T-cell (primary cell): ENCODE measurements around the gene MAGEB17. TPM values are rescaled to one million over a fixed set of nuclear protein-coding genes. Genes with fewer than 3 reads are reported as not detected.

Experiments
- ATAC-seq, 4 experiments: fragments of 200-7000 bp in 3 of 4; fragments of 150-1000 bp in 1 of 4; cut with Tn5 transposase; replicated peaks in 1 of 4; 1 replicate in 3 of 4; 2 replicates in 1 of 4; pipeline ENCODE4 v1.10.0; 2021; ENCODE audit warnings: moderate library complexity in 3 of 4, mild to moderate bottlenecking in 2 of 4, moderate number of reproducible peaks in 1 of 4
- CTCF ChIA-PET, 2 donors: fragments of 300-600 bp; sonication (Branson Sonifier 250); formaldehyde crosslinking; loops; one replicate each; lab custom pipeline; 2022; ENCODE audit warnings: antibody characterized with exemption in 2 of 2; lab: Charles Lee
- POLR2A ChIA-PET, 2 donors: fragments of 300-600 bp; sonication (Branson Sonifier 250); formaldehyde crosslinking; loops; one replicate each; lab custom pipeline; 2022; ENCODE audit warnings: antibody characterized with exemption in 2 of 2; lab: Charles Lee
- DNase-seq, 35 experiments: peaks; one replicate each; pipeline versions ENCODE4 v3.0.0 to v3.0.0-alpha.2; 2013 to 2023
- H3K27ac ChIP-seq: one replicate; pipeline ENCODE4 v1.5.1; 2013; ENCODE audit warnings: low read length
- H3K27me3 ChIP-seq, 2 experiments: replicated peaks in 1 of 2; 1 replicate in 1 of 2; 2 replicates in 1 of 2; pipeline versions ENCODE4 v1.6.1 to v1.7.0; 2013; ENCODE audit warnings: low read length in 1 of 2, mixed read lengths in 1 of 2; ENCODE audit not compliant: control insufficient read depth in 2 of 2, insufficient read depth in 2 of 2; ENCODE audit errors: extremely low read depth in 1 of 2
- H3K36me3 ChIP-seq, 2 donors: 1 replicate in 1 of 2; 2 replicates in 1 of 2; pipeline versions ENCODE4 v1.6.1 to v1.7.0; 2013; ENCODE audit warnings: low read length in 1 of 2; ENCODE audit not compliant: control insufficient read depth in 2 of 2, insufficient read depth in 1 of 2; ENCODE audit errors: extremely low read depth in 1 of 2
- H3K4me1 ChIP-seq, 2 experiments: 1 replicate in 1 of 2; 2 replicates in 1 of 2; pipeline versions ENCODE4 v1.6.1 to v1.7.0; 2013; ENCODE audit warnings: low read length in 2 of 2, mixed read lengths in 1 of 2; ENCODE audit not compliant: insufficient read depth in 2 of 2, control insufficient read depth in 1 of 2; ENCODE audit errors: extremely low read depth in 1 of 2
- H3K4me3 ChIP-seq, 2 donors: 1 replicate in 1 of 2; 2 replicates in 1 of 2; pipeline versions ENCODE4 v1.5.1 to v1.7.0; 2013; ENCODE audit warnings: mild to moderate bottlenecking in 2 of 2, low read length in 1 of 2, moderate library complexity in 1 of 2; ENCODE audit not compliant: control insufficient read depth in 1 of 2; ENCODE audit errors: extremely low read depth in 1 of 2
- H3K9me3 ChIP-seq: 2 replicates; pipeline ENCODE4 v1.7.0; 2013
- H3K27ac Mint-ChIP-seq, 2 donors: one replicate each; pipeline ENCODE4 v1.8.0; 2020 to 2021; ENCODE audit warnings: mild to moderate bottlenecking in 2 of 2, mixed read lengths in 2 of 2
- H3K27me3 Mint-ChIP-seq, 2 donors: one replicate each; pipeline ENCODE4 v1.8.0; 2021 to 2022; ENCODE audit warnings: mixed read lengths in 2 of 2
- H3K36me3 Mint-ChIP-seq: one replicate; pipeline ENCODE4 v1.8.0; 2021; ENCODE audit warnings: mixed read lengths
- H3K4me1 Mint-ChIP-seq, 3 donors: one replicate each; pipeline ENCODE4 v1.8.0; 2020 to 2022; ENCODE audit warnings: mixed read lengths in 3 of 3, mild to moderate bottlenecking in 1 of 3
- H3K4me3 Mint-ChIP-seq, 3 donors: one replicate each; pipeline ENCODE4 v1.8.0; 2020 to 2022; ENCODE audit warnings: mild to moderate bottlenecking in 3 of 3, mixed read lengths in 3 of 3, moderate library complexity in 3 of 3
- H3K9me3 Mint-ChIP-seq, 3 donors: one replicate each; pipeline ENCODE4 v1.8.0; 2020 to 2022; ENCODE audit warnings: mixed read lengths in 3 of 3
- WGBS: methylation state at CpG from one replicate; pipeline ENCODE4 v1.1.5; 2013; ENCODE audit warnings: missing lambda C conversion rate; ENCODE audit not compliant: insufficient coverage; 5-methylcytosine and 5-hydroxymethylcytosine counted together
- total RNA-seq, 35 experiments: library from RNA in 6 of 35; stranded (reverse) in 6 of 35; fragments of 120-200 nt in 1 of 35; gene quantifications; one replicate each; pipeline versions ENCODE4 v1.2.1 to v1.2.4 and lab custom pipeline; 2013 to 2026

The MAGEB17 gene
- total RNA-seq, result not detected
- not detected for total RNA-seq (2013)
- 0 to 0.17 (median 0) reads per million in 29 experiments for total RNA-seq (lab: John Stamatoyannopoulos, UW)

- CTCF ChIA-PET, result no interaction called here
- POLR2A ChIA-PET, result no interaction called here
- no peaks in the 10 kb centered on the region for H3K36me3 Mint-ChIP-seq
These were observed at the start of gene MAGEB17 for GRCh38 chrX:16167181-16167580. TSS of gene MAGEB17 (plus strand) at chrX:16167481. CDS start at chrX:16170383, 2,902 bp downstream.

GRCh38 chrX:16119353-16120220, 47.7 kb upstream of the MAGEB17 start:
- Mint-ChIP-seq H3K9me3 (no peaks in the 10 kb centered on the region), H3K4me3 (no peak overlapping the region), H3K36me3 (no peaks in the 10 kb centered on the region), H3K27ac (no peak overlapping the region), H3K4me1 (peaks cover 5 to 16% (median 9%) of the 10 kb centered on the region in 3 donors), H3K27me3 (peaks cover 2 to 13% of the 10 kb centered on the region in 2 donors)
- peaks cover 0 to 6% of the 10 kb centered on the region in 2 experiments for H3K27me3 ChIP-seq
- no peak overlapping the region for H3K4me3 ChIP-seq
- ChIA-PET POLR2A (no interaction called here), CTCF (no interaction called here)
- ATAC-seq, result no peak
- H3K4me1 ChIP-seq, result no peaks in the 10 kb centered on the region
- DNase-seq, result no peak
- 10% methylated on average over 2 of the region's 5 CpGs for WGBS
- H3K36me3 ChIP-seq, result no peaks in the 10 kb centered on the region
- H3K27ac ChIP-seq, result no peak overlapping the region
- no peaks in the 10 kb centered on the region for H3K9me3 ChIP-seq

More at GRCh38 chrX:16167181-16167580, at the start of gene MAGEB17:
- H3K27ac ChIP-seq, result no peak within 1 kb of the TSS
- Mint-ChIP-seq H3K4me3 (no peak within 1 kb of the TSS), H3K4me1 (no peaks in the 10 kb centered on the region), H3K9me3 (no peaks in the 10 kb centered on the region), H3K27ac (no peak within 1 kb of the TSS), H3K27me3 (peaks cover 10 to 47% of the 10 kb centered on the region in 2 donors)
- ATAC-seq, result no peak
- no peak within 1 kb of the TSS for H3K4me3 ChIP-seq
- no peaks in the 10 kb centered on the region for H3K4me1 ChIP-seq
- H3K9me3 ChIP-seq, result no peaks in the 10 kb centered on the region
- H3K27me3 ChIP-seq, result peaks cover 0 to 4% of the 10 kb centered on the region in 2 experiments
- WGBS, result 90% methylated on average over 2 of the region's 5 CpGs
- DNase-seq, result no peak
- H3K36me3 ChIP-seq, result no peaks in the 10 kb centered on the region

- WGBS, result 87% methylated on average over 3 of the region's 3 CpGs
- POLR2A ChIA-PET, result no interaction called here
These were observed 46.9 kb upstream of the MAGEB17 start for GRCh38 chrX:16120431-16120830.

GRCh38 chrX:16123222-16123786, 44.0 kb upstream of the MAGEB17 start, which contains the start of gene GRPR:
TSS of gene GRPR (plus strand) at chrX:16123565. CDS start at chrX:16123954, 389 bp downstream.
- WGBS, result no CpG with 5 or more reads among the region's 6 CpGs
- peaks cover 0 to 6% of the 10 kb centered on the region in 2 experiments for H3K27me3 ChIP-seq
- H3K36me3 ChIP-seq, result no peaks in the 10 kb centered on the region
- ChIA-PET POLR2A (no interaction called here), CTCF (interaction anchor here (0.6 to 1.6 kb wide), 3 partner anchors 15 to 541 kb away, joined by 3 to 4 read pairs (median 3); no protein-coding TSS in a partner anchor)
- H3K9me3 ChIP-seq, result no peaks in the 10 kb centered on the region
- DNase-seq (peak; percentile 7 to 63 (median 39)), ATAC-seq (peak; percentile 57 to 97 (median 75))
- Mint-ChIP-seq H3K27me3 (peaks cover 2 to 15% of the 10 kb centered on the region in 2 donors), H3K4me3 (no peak within 1 kb of the TSS), H3K27ac (no peak within 1 kb of the TSS), H3K4me1 (peaks cover 5 to 16% (median 9%) of the 10 kb centered on the region in 3 donors), H3K36me3 (no peaks in the 10 kb centered on the region), H3K9me3 (no peaks in the 10 kb centered on the region)
- no peak within 1 kb of the TSS for H3K27ac ChIP-seq
- H3K4me1 ChIP-seq, result no peaks in the 10 kb centered on the region
- H3K4me3 ChIP-seq, result no peak within 1 kb of the TSS

More at GRCh38 chrX:16120431-16120830, 46.9 kb upstream of the MAGEB17 start:
- Mint-ChIP-seq H3K27me3 (peaks cover 2 to 8% of the 10 kb centered on the region in 2 donors), H3K36me3 (no peaks in the 10 kb centered on the region), H3K4me3 (no peak overlapping the region), H3K4me1 (peaks cover 5 to 16% (median 9%) of the 10 kb centered on the region in 3 donors), H3K27ac (no peak overlapping the region), H3K9me3 (no peaks in the 10 kb centered on the region)
- Histone ChIP-seq H3K4me1 (no peaks in the 10 kb centered on the region), H3K4me3 (no peak overlapping the region), H3K9me3 (no peaks in the 10 kb centered on the region), H3K36me3 (no peaks in the 10 kb centered on the region), H3K27me3 (peaks cover 0 to 6% of the 10 kb centered on the region in 2 experiments), H3K27ac (no peak overlapping the region)
- CTCF ChIA-PET, result no interaction called here
- ATAC-seq (no peak), DNase-seq (no peak)

- Mint-ChIP-seq H3K9me3 (no peaks in the 10 kb centered on the region), H3K27ac (no peak overlapping the region), H3K4me3 (no peak overlapping the region), H3K36me3 (no peaks in the 10 kb centered on the region), H3K4me1 (peaks cover 5 to 15% (median 9%) of the 10 kb centered on the region in 3 donors), H3K27me3 (peaks cover 2 to 17% of the 10 kb centered on the region in 2 donors)
- ChIA-PET CTCF (interaction anchor here (0.5 to 1.1 kb wide), 2 partner anchors 16 to 1560 kb away, joined by 3 read pairs; no protein-coding TSS in a partner anchor), POLR2A (no interaction called here)
- no peaks in the 10 kb centered on the region for H3K9me3 ChIP-seq
- WGBS, result 89% methylated on average over 5 of the region's 7 CpGs
- no peak overlapping the region for H3K27ac ChIP-seq
- H3K36me3 ChIP-seq, result no peaks in the 10 kb centered on the region
- no peak for ATAC-seq
- no peak overlapping the region for H3K4me3 ChIP-seq
- no peaks in the 10 kb centered on the region for H3K4me1 ChIP-seq
- H3K27me3 ChIP-seq, result peaks cover 0 to 6% of the 10 kb centered on the region in 2 experiments
- DNase-seq, result no peak
These were observed 43.1 kb upstream of the MAGEB17 start for GRCh38 chrX:16124201-16124600.

- H3K4me3 ChIP-seq, result no peak overlapping the region
- Mint-ChIP-seq H3K27ac (no peak overlapping the region), H3K36me3 (no peaks in the 10 kb centered on the region), H3K9me3 (no peaks in the 10 kb centered on the region), H3K27me3 (peaks cover 6 to 22% of the 10 kb centered on the region in 2 donors), H3K4me1 (peaks cover 2 to 5% (median 4%) of the 10 kb centered on the region in 3 donors), H3K4me3 (no peak overlapping the region)
- peaks cover 0 to 6% of the 10 kb centered on the region in 2 experiments for H3K27me3 ChIP-seq
- no peak overlapping the region for H3K27ac ChIP-seq
- WGBS, result no CpG with 5 or more reads among the region's 5 CpGs
- CTCF ChIA-PET, result interaction anchor here in 1 of 2 donors (0.6 kb wide), 1 partner anchor 11 kb away, joined by 3 read pairs; no protein-coding TSS in a partner anchor
- H3K36me3 ChIP-seq, result no peaks in the 10 kb centered on the region
- ATAC-seq (no peak), DNase-seq (no peak)
- POLR2A ChIA-PET, result no interaction called here
- no peaks in the 10 kb centered on the region for H3K4me1 ChIP-seq
- no peaks in the 10 kb centered on the region for H3K9me3 ChIP-seq
These were observed 41.6 kb upstream of the MAGEB17 start for GRCh38 chrX:16125520-16126149.
